ENCODE data around the gene TBC1D22A.
A peak's percentile ranks its signal among the peaks of the same experiment; 100 is the strongest.

Gene TBC1D22A

DNA sequence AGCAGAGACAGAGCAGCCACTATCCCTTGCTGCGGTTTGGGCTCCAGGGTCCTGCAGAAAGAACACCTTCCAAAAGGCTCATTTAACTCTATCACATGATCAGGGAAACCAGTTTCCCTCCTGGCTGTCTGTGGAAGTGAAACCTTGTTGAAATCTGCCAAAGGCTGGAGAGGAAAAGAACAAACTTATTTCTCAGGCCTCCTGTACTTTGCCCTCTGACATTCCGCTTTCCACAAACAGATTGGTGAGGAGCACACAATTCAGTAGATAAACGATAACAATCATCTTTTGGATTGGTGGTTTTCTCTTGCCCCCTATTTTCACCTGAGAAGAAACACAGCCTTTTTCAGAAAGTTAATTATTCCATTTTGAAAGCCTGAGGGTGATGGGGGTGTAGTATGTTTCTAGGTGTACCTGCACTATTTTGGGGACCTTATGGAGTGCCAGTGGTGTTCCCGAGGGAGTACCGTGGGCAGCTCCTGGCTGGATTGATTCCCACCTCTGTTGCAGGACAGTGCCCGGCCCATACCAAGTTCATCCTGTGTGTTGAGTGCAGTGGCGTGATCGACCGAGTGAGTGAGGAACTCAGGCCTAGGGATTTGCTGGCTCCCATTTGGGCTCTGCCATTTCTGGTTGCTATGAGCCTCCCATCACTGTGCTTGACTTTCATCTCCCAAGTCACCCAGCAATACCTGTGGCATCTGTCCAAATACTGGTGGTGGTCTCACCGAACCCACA, 102.0 kb downstream of the TBC1D22A start:
- no peak overlapping the region for H3K27ac Mint-ChIP-seq
- H3K4me3 Mint-ChIP-seq = no peak overlapping the region
- no peaks in the 10 kb centered on the region for H3K9me3 Mint-ChIP-seq
- peaks cover 32 to 58% of the 10 kb centered on the region in 2 donors for H3K36me3 Mint-ChIP-seq
- no peak for ATAC-seq (replicated peaks)
- no peaks in the 10 kb centered on the region for H3K27me3 Mint-ChIP-seq
- peaks cover 38 to 54% of the 10 kb centered on the region in 2 donors for H3K4me1 Mint-ChIP-seq
- no peak for DNase-seq

DNA sequence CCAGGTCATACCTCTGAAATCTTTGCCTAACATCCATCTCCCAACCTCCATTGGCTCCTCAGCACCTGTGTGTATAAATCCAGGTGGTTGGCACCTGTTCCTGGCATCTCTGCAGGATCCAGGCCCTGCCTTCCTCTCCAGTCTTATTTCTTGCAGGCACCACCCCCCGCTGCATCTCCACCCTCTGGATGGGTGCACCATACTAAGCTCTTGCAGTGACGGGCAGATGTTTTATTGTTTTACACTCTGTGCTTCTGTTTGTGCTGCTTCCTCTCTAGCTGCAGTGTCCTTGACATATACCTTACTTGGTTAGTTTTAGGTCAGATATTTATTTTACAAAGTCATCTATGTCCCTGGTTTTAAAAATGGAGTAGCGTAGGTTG, 102.6 kb downstream of the TBC1D22A start:
- no peak overlapping the region for H3K27ac Mint-ChIP-seq
- no peak overlapping the region for H3K4me3 Mint-ChIP-seq
- ATAC-seq (replicated peaks) (no peak), DNase-seq (no peak)
- no peaks in the 10 kb centered on the region for H3K9me3 Mint-ChIP-seq
- peaks cover 37 to 62% of the 10 kb centered on the region in 2 donors for H3K36me3 Mint-ChIP-seq
- no peaks in the 10 kb centered on the region for H3K27me3 Mint-ChIP-seq
- peaks cover 38 to 54% of the 10 kb centered on the region in 2 donors for H3K4me1 Mint-ChIP-seq

DNA sequence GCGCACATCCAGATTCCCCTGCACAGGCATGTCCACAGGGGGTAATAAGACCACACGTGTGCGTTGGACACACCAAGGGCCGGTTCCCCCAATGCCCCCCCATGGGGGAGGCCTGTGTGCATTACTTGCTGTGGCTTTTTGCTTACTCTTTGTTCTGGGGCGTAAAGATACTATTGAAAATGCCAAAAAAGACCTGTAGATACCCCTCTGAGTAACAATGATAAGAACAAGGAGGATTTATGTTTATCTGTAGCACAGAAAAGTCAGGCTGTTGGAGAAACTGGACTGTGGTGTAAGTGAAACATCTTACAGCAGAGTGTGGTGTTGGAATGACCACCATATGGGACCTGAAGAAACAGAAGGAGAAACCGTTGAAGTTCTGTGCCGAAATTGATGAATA, 103.2 kb downstream of the TBC1D22A start:
- Mint-ChIP-seq H3K9me3 (peaks cover 0 to 1% of the 10 kb centered on the region in 2 donors), H3K27me3 (no peaks in the 10 kb centered on the region), H3K4me3 (no peak overlapping the region), H3K4me1 (peaks cover 36 to 51% of the 10 kb centered on the region in 2 donors), H3K27ac (no peak overlapping the region), H3K36me3 (peaks cover 41 to 68% of the 10 kb centered on the region in 2 donors)
- DNase-seq = no peak
- no peak for ATAC-seq (replicated peaks)

DNA sequence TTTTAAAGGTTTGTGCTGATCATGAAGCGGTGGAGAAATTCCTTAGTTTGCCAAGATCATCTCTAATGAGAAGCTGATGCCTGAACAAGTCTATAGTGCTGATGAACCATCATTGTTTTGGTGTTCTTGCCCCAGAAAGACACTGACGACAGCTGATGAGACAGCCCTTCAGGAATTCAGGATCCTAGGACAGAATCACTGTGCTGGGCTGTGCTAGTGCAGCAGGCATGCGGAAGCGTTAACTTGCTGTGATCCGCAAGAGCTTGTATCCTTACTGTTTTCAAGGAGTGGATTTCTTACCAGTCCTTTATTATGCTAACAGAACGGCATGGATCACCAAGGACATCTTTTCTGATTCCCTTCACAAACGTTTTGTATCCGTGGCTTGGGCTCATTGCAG, 104.1 kb downstream of the TBC1D22A start:
- ATAC-seq (replicated peaks) (no peak), DNase-seq (no peak)
- no peak overlapping the region for H3K4me3 Mint-ChIP-seq
- H3K9me3 Mint-ChIP-seq = peaks cover 6 to 9% of the 10 kb centered on the region in 2 donors
- peaks cover 31 to 42% of the 10 kb centered on the region in 2 donors for H3K4me1 Mint-ChIP-seq
- peaks cover 51 to 78% of the 10 kb centered on the region in 2 donors for H3K36me3 Mint-ChIP-seq
- H3K27ac Mint-ChIP-seq = no peak overlapping the region
- H3K27me3 Mint-ChIP-seq = no peaks in the 10 kb centered on the region

DNA sequence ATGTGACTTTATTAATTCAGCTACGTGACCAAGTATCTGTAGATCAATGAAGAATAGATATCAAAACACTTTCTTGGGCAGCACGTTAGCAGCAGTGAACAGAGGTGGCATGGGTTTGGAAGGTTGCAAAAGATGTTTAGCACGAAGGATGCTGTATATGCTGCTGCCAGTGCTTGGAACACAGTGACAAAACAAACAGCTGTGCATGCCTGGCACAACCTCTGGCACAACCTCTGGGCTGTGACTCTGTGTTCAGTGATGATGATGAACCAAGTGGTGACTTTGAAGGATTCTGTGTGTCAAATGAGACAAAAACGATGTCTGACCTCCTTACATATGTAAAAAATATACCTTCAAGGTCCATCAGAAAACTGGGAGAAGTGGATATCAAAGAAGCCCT, 104.7 kb downstream of the TBC1D22A start:
- DNase-seq (no peak), ATAC-seq (replicated peaks) (no peak)
- H3K27me3 Mint-ChIP-seq = no peaks in the 10 kb centered on the region
- peaks cover 52 to 76% of the 10 kb centered on the region in 2 donors for H3K36me3 Mint-ChIP-seq
- H3K27ac Mint-ChIP-seq = no peak overlapping the region
- H3K4me3 Mint-ChIP-seq = no peak overlapping the region
- peaks cover 26 to 37% of the 10 kb centered on the region in 2 donors for H3K4me1 Mint-ChIP-seq
- peaks cover 9 to 12% of the 10 kb centered on the region in 2 donors for H3K9me3 Mint-ChIP-seq

DNA sequence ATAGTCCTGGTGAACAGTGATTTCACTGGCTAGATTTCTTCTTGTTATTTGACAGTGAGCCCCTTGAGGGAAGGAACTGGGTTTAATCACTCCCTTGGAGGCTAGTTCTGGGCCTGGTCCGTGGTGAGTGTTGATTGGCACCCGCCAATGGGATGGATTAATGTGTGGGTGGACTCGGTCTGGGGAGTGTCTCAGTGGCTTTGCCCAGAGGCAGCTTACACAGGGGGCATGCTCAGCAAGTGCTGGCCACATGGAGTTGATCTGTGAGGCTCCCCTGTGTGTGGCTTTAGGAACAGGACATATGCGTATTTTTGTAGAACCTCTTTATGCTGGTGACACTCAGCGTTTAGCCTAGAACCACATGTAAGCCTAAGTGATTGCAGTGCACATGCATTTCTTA, 106.9 kb downstream of the TBC1D22A start:
- no peak for DNase-seq
- Mint-ChIP-seq H3K27me3 (no peaks in the 10 kb centered on the region), H3K27ac (no peak overlapping the region), H3K4me1 (peaks cover 15 to 26% of the 10 kb centered on the region in 2 donors), H3K9me3 (peaks cover 13 to 17% of the 10 kb centered on the region in 2 donors), H3K36me3 (peaks cover 56 to 77% of the 10 kb centered on the region in 2 donors), H3K4me3 (no peak overlapping the region)
- ATAC-seq (replicated peaks) = no peak

DNA sequence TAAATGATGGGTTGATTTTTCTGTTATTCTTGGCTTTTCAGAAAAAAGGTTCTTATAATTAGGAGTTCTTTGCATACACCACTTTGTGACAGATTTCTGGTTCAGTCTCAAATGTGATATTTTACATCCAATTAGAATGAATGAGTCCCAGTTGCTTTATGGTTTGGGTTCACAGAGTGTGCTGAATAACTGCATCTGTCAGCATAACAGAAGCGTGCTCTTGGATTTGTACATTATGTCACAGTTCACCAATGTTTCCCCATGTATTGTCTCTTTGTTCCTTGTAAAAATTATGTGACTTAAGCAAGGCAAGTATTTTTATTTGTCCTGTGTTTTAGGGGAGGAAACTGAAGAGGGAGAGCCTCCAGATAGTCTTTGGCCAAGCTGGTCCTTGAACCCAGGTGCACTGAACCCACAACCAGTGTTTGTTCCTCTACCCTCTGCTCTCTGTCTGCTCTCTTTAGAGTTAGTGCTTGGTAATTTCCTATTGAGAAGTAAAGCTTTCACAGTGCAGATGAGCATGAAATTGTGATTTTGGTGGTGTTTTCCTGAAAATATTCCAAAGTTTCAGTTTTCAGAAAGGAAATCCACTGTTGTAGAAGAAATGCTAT, 107.5 kb downstream of the TBC1D22A start:
- Mint-ChIP-seq H3K4me3 (no peak overlapping the region), H3K36me3 (peaks cover 54 to 74% of the 10 kb centered on the region in 2 donors), H3K27ac (no peak overlapping the region), H3K4me1 (peaks cover 13 to 26% of the 10 kb centered on the region in 2 donors), H3K27me3 (no peaks in the 10 kb centered on the region), H3K9me3 (peaks cover 13 to 17% of the 10 kb centered on the region in 2 donors)
- DNase-seq (no peak), ATAC-seq (replicated peaks) (no peak)

DNA sequence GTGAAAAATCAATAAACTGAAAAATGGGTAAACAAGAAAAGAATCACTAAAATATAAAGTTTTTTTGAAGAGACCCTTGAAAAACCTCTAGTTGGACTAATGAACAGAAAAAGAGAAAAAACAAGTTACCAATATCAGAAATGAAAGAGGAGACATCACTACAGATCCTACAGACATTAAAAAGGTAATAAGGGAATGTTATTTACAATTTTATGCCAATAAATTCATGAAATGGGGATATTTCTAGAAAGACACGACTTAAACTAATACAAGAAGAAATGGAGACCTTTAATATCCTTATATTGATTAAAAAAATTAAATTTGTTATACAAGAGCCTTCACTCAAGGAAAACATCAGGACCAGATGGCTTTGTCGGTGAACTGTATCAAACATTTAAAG, 109.4 kb downstream of the TBC1D22A start:
- Mint-ChIP-seq H3K27ac (no peak overlapping the region), H3K9me3 (peaks cover 13 to 17% of the 10 kb centered on the region in 2 donors), H3K36me3 (peaks cover 45 to 60% of the 10 kb centered on the region in 2 donors), H3K4me1 (peaks cover 11 to 27% of the 10 kb centered on the region in 2 donors), H3K4me3 (no peak overlapping the region), H3K27me3 (no peaks in the 10 kb centered on the region)
- DNase-seq (no peak), ATAC-seq (replicated peaks) (no peak)

DNA sequence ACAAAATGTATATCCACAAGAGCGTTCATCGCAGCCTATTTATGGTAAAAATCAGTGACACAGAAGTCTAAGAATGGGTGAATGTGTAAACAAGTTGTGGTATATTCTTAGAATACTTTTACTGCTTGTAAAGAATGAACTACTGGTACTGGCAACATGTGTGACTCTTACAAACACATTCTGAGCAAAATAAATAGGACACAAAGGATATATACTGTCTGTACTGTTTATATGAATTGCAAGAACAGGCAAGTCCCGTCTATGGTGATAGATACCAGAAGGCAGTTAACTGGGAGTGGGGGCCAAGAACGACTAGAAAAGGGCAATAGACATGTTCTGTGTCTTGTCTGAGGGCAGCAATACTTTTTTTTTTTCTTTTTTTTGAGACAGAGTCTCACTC, 112.6 kb downstream of the TBC1D22A start:
- no peak for DNase-seq
- Mint-ChIP-seq H3K9me3 (peaks cover 13 to 17% of the 10 kb centered on the region in 2 donors), H3K27me3 (no peaks in the 10 kb centered on the region), H3K4me1 (peaks cover 17 to 40% of the 10 kb centered on the region in 2 donors), H3K36me3 (peaks cover 44 to 47% of the 10 kb centered on the region in 2 donors), H3K4me3 (no peak overlapping the region), H3K27ac (no peak overlapping the region)
- no peak for ATAC-seq (replicated peaks)

DNA sequence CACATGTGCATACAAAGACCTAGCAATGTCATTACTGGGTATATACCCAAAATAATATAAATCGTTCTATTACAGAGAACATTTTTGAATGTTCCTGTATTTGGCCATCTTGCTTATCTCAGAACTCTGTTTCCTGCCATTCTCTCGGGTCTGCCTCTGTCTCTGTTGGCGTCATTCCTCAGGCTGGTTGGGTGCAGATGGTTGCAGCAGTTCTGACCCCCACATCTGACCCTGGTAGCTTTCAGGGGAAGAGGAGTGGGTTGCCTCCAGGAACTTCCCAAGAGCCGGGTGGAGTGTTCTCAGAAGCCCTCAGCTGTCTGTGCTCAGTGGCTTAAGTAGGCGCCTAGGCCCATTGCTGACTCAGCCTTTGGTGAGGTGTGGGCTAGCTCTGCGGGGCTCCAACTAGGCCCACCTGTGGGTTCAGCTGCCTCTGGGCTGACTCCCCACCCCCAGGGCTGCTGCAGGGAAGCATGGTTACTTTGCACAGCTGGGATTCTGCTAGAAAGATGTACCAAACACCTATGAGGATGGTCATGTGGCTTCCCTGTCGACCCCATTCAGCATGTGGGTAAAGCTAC, 114.0 kb downstream of the TBC1D22A start:
- no peak overlapping the region for H3K4me3 Mint-ChIP-seq
- ATAC-seq (replicated peaks) (no peak), DNase-seq (no peak)
- H3K9me3 Mint-ChIP-seq = peaks cover 8 to 10% of the 10 kb centered on the region in 2 donors
- H3K27ac Mint-ChIP-seq = no peak overlapping the region
- H3K4me1 Mint-ChIP-seq = peaks cover 26 to 53% of the 10 kb centered on the region in 2 donors
- H3K27me3 Mint-ChIP-seq = no peaks in the 10 kb centered on the region
- peaks cover 44% of the 10 kb centered on the region in 2 donors for H3K36me3 Mint-ChIP-seq

DNA sequence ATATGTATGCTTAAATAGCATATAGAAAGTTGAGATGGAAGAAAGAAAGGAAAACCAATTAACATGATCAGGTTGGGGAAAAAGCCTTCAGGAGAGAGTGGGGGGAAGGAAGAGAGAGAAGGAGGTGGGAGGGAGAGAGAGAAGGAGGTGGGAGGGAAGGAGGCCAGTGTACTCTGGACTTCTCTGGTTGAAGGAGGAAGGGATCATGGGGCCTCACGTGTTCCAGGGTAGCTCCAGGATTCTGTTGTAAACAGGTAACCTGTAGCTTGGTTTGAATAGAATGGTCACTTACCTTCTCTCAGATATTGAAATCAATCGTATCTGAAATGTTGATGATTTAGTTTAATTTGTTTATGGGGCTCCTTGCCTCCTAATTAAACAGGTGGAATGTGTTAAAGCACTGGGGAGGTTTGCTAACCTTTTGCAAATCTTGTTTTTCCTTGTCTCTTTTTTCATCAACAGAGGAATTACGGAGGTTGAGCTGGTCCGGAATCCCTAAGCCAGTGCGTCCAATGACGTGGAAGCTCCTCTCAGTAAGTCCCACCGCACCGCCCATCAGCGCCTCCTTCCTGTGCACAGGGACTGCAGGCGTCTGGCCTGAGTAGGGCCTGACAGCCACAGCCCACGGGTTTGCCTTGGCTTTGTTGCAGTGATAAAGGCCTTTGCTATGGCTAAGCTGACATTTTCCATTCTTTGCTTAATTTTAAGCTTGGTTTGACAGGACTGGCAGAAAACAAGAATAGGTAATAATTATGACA, 115.9 kb downstream of the TBC1D22A start:
- H3K4me1 Mint-ChIP-seq = peaks cover 27 to 57% of the 10 kb centered on the region in 2 donors
- DNase-seq (no peak), ATAC-seq (replicated peaks) (no peak)
- H3K36me3 Mint-ChIP-seq = peaks cover 36 to 39% of the 10 kb centered on the region in 2 donors
- H3K27me3 Mint-ChIP-seq = no peaks in the 10 kb centered on the region
- H3K4me3 Mint-ChIP-seq = no peak overlapping the region
- H3K9me3 Mint-ChIP-seq = no peaks in the 10 kb centered on the region
- H3K27ac Mint-ChIP-seq = peak overlapping the region; percentile 88

DNA sequence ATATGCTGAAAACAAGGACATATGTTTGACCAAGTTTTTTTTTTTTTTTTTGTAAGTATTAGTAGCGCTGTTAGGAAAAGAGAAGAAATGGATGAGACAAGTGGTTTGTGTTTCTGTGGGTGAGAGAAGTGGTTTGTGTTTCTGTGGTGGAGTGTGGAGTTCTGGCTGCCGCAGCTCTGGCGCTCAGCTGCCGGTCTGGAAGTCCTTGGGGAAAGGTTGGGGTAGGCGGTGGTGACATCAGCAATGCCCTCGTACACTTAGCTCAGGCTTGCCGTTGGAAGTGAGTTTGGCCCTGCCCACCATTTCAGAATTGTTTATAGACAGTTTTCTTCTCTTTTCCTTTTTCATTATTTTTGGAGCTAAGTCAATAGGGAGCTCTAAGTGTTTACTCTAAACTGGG, 116.6 kb downstream of the TBC1D22A start:
- no peak for ATAC-seq (replicated peaks)
- no peak for DNase-seq

DNA sequence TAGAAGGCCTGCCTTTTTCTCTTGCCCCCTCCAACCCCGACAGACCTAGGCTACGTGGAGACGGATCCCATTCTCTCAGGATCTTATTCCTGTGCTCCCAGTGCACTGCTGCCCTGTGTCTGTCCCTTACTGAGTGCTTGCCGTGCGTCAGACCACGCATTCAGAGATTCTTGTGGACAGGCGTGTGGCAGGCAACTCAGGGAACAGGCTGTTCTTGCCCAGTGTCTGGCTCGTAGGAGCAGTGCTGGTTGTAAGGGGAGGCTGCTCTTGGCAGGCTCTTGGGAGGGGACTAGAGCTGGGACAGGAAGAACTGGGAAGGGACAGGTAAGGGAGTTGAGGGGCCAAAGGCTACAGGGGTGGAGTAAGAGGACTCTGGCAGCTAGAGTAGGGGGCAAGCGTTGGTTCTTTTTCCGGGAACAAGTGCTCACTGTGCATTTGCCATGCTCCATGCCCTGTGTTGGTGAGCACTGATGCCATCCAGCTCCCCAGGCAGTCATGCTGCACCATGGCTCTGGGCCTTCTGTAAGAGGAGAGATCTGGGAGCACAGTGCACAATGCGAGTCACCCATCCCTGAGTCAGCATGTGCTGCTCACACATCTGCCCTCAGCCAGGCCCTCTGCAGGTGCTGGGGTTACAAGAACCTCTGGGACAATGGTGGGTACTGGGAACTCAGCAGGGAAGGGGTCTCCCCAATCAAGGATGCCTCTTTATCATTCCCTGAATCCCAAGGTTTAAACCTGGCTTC, 119.1 kb downstream of the TBC1D22A start:
- H3K36me3 Mint-ChIP-seq = peaks cover 46 to 66% of the 10 kb centered on the region in 2 donors
- H3K9me3 Mint-ChIP-seq = no peaks in the 10 kb centered on the region
- no peak for DNase-seq

More for the DNA sequence above, 116.6 kb downstream of the TBC1D22A start:
- Mint-ChIP-seq H3K9me3 (no peaks in the 10 kb centered on the region), H3K4me1 (peaks cover 32 to 56% of the 10 kb centered on the region in 2 donors), H3K27me3 (no peaks in the 10 kb centered on the region), H3K4me3 (no peak overlapping the region), H3K27ac (peak overlapping the region; percentile 0), H3K36me3 (peaks cover 35 to 43% of the 10 kb centered on the region in 2 donors)

More for the DNA sequence above, 119.1 kb downstream of the TBC1D22A start:
- no peak for ATAC-seq (replicated peaks)
- peak overlapping the region; percentile 70 for H3K27ac Mint-ChIP-seq
- peaks cover 36 to 44% of the 10 kb centered on the region in 2 donors for H3K4me1 Mint-ChIP-seq
- H3K27me3 Mint-ChIP-seq = no peaks in the 10 kb centered on the region
- no peak overlapping the region for H3K4me3 Mint-ChIP-seq
